Liver (tissue), 9 donors: ENCODE data around the gene AGT. TPM values are rescaled to one million over a fixed set of nuclear protein-coding genes. Genes with fewer than 3 reads are reported as not detected.

Experiments used
- DNase-seq: peaks from one replicate; pipeline ENCODE4 v3.0.0-alpha.2; 2017; ENCODE audit warnings: low spot score
- H3K27ac ChIP-seq, 2 donors: one replicate each; pipeline ENCODE4 v1.7.0; 2013; ENCODE audit warnings: inconsistent platforms in 2 of 2, low read length in 2 of 2, control low read depth in 1 of 2, low read depth in 1 of 2, mild to moderate bottlenecking in 1 of 2
- H3K27me3 ChIP-seq, 4 donors: one replicate each; pipeline versions ENCODE4 v1.6.1 to v1.7.0; 2013; ENCODE audit warnings: low read length in 3 of 4, inconsistent platforms in 1 of 4, mild to moderate bottlenecking in 1 of 4, moderate library complexity in 1 of 4; ENCODE audit not compliant: control insufficient read depth in 4 of 4, insufficient read depth in 4 of 4
- H3K36me3 ChIP-seq, 4 donors: one replicate each; pipeline versions ENCODE4 v1.6.1 to v1.7.0; 2013; ENCODE audit warnings: low read length in 3 of 4, mild to moderate bottlenecking in 3 of 4, low read depth in 1 of 4, moderate library complexity in 1 of 4; ENCODE audit not compliant: control insufficient read depth in 4 of 4, insufficient read depth in 3 of 4
- H3K4me1 ChIP-seq, 4 donors: one replicate each; pipeline versions ENCODE4 v1.6.1 to v1.7.0; 2013; ENCODE audit warnings: low read length in 3 of 4, mild to moderate bottlenecking in 3 of 4, moderate library complexity in 1 of 4; ENCODE audit not compliant: control insufficient read depth in 4 of 4, insufficient read depth in 4 of 4
- H3K4me3 ChIP-seq, 3 donors: one replicate each; pipeline versions ENCODE4 v1.6.1 to v1.7.0; 2013; ENCODE audit warnings: low read length in 3 of 3, control low read depth in 1 of 3, low read depth in 1 of 3, mild to moderate bottlenecking in 1 of 3
- H3K9ac ChIP-seq, 2 donors: one replicate each; pipeline ENCODE4 v1.7.0; 2013; ENCODE audit warnings: low read length in 2 of 2, mild to moderate bottlenecking in 2 of 2, moderate library complexity in 2 of 2, control low read depth in 1 of 2, low read depth in 1 of 2
- H3K9me3 ChIP-seq, 4 donors: one replicate each; pipeline versions ENCODE4 v1.6.1 to v1.7.0; 2013; ENCODE audit warnings: low read length in 3 of 4; ENCODE audit not compliant: control insufficient read depth in 4 of 4
- EGR1 ChIP-seq, 2 donors: IDR thresholded peaks; 2 replicates each; pipeline ENCODE4 v1.6.1; 2016 to 2018; ENCODE audit warnings: antibody characterized with exemption in 2 of 2, low read depth in 2 of 2
- FOXA1 ChIP-seq: IDR thresholded peaks from 2 replicates; pipeline ENCODE4 v1.6.1; 2016; ENCODE audit warnings: antibody characterized with exemption
- FOXA2 ChIP-seq: IDR thresholded peaks from 2 replicates; pipeline ENCODE4 v1.6.1; 2016; ENCODE audit warnings: antibody characterized with exemption
- GABPA ChIP-seq, 2 donors: IDR thresholded peaks in 1 of 2; conservative IDR thresholded peaks in 1 of 2; 2 replicates each; pipeline ENCODE4 v1.6.1; 2016; ENCODE audit warnings: antibody characterized with exemption in 2 of 2, mild to moderate bottlenecking in 1 of 2, moderate library complexity in 1 of 2
- HNF4A ChIP-seq, 2 donors: conservative IDR thresholded peaks; 2 replicates each; pipeline ENCODE4 v1.6.1; 2016; ENCODE audit warnings: antibody characterized with exemption in 2 of 2, mild to moderate bottlenecking in 2 of 2
- JUND ChIP-seq, 2 donors: IDR thresholded peaks; 2 replicates each; pipeline ENCODE4 v1.6.1; 2016; ENCODE audit warnings: antibody characterized with exemption in 2 of 2
- NR2F2 ChIP-seq: IDR thresholded peaks from 2 replicates; pipeline ENCODE4 v1.6.1; 2016; ENCODE audit warnings: antibody characterized with exemption
- RAD21 ChIP-seq, 2 donors: IDR thresholded peaks; 2 replicates each; pipeline ENCODE4 v1.6.1; 2016; ENCODE audit warnings: antibody characterized with exemption in 2 of 2, mild to moderate bottlenecking in 2 of 2
- REST ChIP-seq: IDR thresholded peaks from 2 replicates; pipeline ENCODE4 v1.6.1; 2016; ENCODE audit warnings: antibody characterized with exemption, mild to moderate bottlenecking
- RXRA ChIP-seq, 2 donors: IDR thresholded peaks; 2 replicates each; pipeline ENCODE4 v1.6.1; 2017 to 2018; ENCODE audit warnings: antibody characterized with exemption in 2 of 2, mild to moderate bottlenecking in 1 of 2
- SP1 ChIP-seq: IDR thresholded peaks from 2 replicates; pipeline ENCODE4 v1.6.1; 2018; ENCODE audit warnings: antibody characterized with exemption, mild to moderate bottlenecking
- YY1 ChIP-seq: IDR thresholded peaks from 2 replicates; pipeline ENCODE4 v1.6.1; 2016; ENCODE audit warnings: antibody characterized with exemption, mild to moderate bottlenecking
- WGBS: extraction: QIAGEN DNeasy Blood & Tissue Kit; methylation state at CpG from one replicate; pipeline ENCODE4 v1.1.7; 2013; 5-methylcytosine and 5-hydroxymethylcytosine counted together
- polyA plus RNA-seq, 2 donors: library from polyadenylated mRNA; stranded (reverse) in 1 of 2; unstranded in 1 of 2; fragments of 200-250 nt in 1 of 2; fragments of >200 nt in 1 of 2; fragmentation: Nextera tagmentation in 1 of 2; extraction: Ambion mirVana in 1 of 2; gene quantifications; one replicate each; pipeline versions ENCODE4 v1.2.1 to v1.2.3, GENCODE V29; 2013 to 2015
- total RNA-seq, 2 donors: library from RNA; depleted of rRNA; stranded (reverse); fragments of >200 nt; gene quantifications; one replicate each; pipeline ENCODE4 v1.2.3, GENCODE V29; 2014
- TF ChIP-seq, protein P1 (sequence below): IDR thresholded peaks from 2 replicates; pipeline ENCODE4 v1.6.1; 2016; ENCODE audit warnings: antibody characterized with exemption
- TF ChIP-seq, protein P2 (sequence below): fragments of 150-350 bp; IDR thresholded peaks from 2 replicates; pipeline ENCODE4 v1.5.1; 2017; ENCODE audit warnings: improper control_type of control experiment, low read depth, low read length; ENCODE audit not compliant: missing input control
- TF ChIP-seq, protein P3 (sequence below): IDR thresholded peaks from 2 replicates; pipeline ENCODE4 v1.6.1; 2016; ENCODE audit warnings: antibody characterized with exemption
- donor health status: healthy.
- donor health status: healthy.
- donor health status: healthy.
- donor health status: healthy.
- donor health status: healthy.

AGT gene
- total and polyA plus RNA-seq, 4 donors = 1,430 to 5,119 (median 2,089) TPM

GRCh38 chr1:230707732-230708630 lies 5.9 kb downstream of the AGT start:
- Histone ChIP-seq H3K4me3 (peak overlapping the region; percentile 10 to 57 (median 12)), H3K36me3 (peaks cover 17 to 48% (median 35%) of the 10 kb centered on the region in 4 donors), H3K9me3 (no peaks in the 10 kb centered on the region), H3K27me3 (no peaks in the 10 kb centered on the region), H3K9ac (no peak overlapping the region), H3K4me1 (peaks cover 2 to 64% (median 47%) of the 10 kb centered on the region in 4 donors), H3K27ac (peak overlapping the region; percentile 13 to 22)
- 40% methylated on average over 22 of the region's 22 CpGs for WGBS
- DNase-seq = no peak
- TF ChIP-seq FOXA1 (peak; percentile 38), FOXA2 (no peak), GABPA (IDR thresholded peaks at IDR 0.05 in 1 of 2, conservative IDR thresholded peaks at IDR 0.05 in 1 of 2) (no peak), YY1 (no peak), EGR1 (IDR thresholded peaks at IDR 0.05; ENCODE audit: low read depth in 2 of 2) (peak; percentile 18 to 24), RXRA (IDR thresholded peaks at IDR 0.05) (peak; percentile 28 to 39), REST (peak; percentile 16), SP1 (peak; percentile 2), HNF4A (conservative IDR thresholded peaks at IDR 0.05) (no peak), RAD21 (IDR thresholded peaks at IDR 0.05) (no peak)
- TF ChIP-seq, protein P1, sequence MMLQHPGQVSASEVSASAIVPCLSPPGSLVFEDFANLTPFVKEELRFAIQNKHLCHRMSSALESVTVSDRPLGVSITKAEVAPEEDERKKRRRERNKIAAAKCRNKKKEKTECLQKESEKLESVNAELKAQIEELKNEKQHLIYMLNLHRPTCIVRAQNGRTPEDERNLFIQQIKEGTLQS = no peak
- TF ChIP-seq, protein P2, sequence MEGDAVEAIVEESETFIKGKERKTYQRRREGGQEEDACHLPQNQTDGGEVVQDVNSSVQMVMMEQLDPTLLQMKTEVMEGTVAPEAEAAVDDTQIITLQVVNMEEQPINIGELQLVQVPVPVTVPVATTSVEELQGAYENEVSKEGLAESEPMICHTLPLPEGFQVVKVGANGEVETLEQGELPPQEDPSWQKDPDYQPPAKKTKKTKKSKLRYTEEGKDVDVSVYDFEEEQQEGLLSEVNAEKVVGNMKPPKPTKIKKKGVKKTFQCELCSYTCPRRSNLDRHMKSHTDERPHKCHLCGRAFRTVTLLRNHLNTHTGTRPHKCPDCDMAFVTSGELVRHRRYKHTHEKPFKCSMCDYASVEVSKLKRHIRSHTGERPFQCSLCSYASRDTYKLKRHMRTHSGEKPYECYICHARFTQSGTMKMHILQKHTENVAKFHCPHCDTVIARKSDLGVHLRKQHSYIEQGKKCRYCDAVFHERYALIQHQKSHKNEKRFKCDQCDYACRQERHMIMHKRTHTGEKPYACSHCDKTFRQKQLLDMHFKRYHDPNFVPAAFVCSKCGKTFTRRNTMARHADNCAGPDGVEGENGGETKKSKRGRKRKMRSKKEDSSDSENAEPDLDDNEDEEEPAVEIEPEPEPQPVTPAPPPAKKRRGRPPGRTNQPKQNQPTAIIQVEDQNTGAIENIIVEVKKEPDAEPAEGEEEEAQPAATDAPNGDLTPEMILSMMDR = no peak

DNA sequence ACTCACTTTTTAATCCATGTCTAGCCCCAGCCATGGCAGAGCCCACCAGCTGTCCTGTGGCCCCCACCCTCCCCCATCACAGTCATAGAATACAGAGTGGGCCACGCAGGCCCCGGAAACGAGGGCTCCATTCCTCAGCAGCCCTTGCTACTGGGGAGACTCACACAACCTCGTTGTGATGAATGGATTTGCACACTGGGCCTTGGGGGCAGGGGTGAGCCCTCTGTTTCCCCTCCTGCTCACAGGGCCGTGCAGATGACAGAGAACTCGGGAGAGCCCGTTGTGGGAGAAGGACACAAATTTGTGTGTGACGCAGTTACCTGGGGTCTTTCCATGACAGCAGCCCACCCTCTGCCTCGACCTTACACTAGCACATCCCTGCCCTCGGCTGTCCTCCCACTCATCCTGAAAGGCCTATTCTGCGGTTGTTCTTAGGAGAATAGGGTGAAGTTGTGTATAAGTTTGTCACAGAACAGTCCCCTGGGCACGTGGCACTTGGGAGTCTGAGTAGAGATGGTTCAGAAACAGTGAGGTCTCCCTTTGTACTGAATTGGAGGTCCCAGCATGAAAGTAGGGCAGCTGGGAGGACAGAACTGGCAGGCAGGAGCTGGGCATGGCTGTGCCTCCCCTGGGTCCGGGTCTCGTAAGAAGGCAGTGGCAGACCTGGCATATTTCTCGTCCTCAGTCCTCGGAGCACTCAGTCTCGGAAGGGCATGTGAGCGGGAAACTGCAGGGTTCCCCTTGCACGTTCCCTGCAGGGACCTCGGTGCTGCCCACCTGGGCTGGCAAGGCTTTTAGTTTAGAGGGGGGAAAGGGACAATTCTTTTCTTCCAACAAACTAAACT lies 6.8 kb downstream of the AGT start:
- no peak for DNase-seq
- Histone ChIP-seq H3K4me1 (peaks cover 2 to 62% (median 43%) of the 10 kb centered on the region in 4 donors), H3K9ac (no peak overlapping the region), H3K36me3 (peaks cover 17 to 56% (median 41%) of the 10 kb centered on the region in 4 donors), H3K9me3 (no peaks in the 10 kb centered on the region), H3K27me3 (no peaks in the 10 kb centered on the region), H3K4me3 (peak overlapping the region in 1 of 3 donors; percentile 17), H3K27ac (no peak overlapping the region)
- 84% methylated on average over 20 of the region's 20 CpGs for WGBS
- TF ChIP-seq GABPA (IDR thresholded peaks at IDR 0.05 in 1 of 2, conservative IDR thresholded peaks at IDR 0.05 in 1 of 2) (no peak), RXRA (IDR thresholded peaks at IDR 0.05) (peak in 1 of 2 donors; percentile 11), RAD21 (IDR thresholded peaks at IDR 0.05) (no peak), YY1 (peak; percentile 40), FOXA1 (no peak), JUND (IDR thresholded peaks at IDR 0.05) (peak; percentile 8 to 69), SP1 (peak; percentile 4), NR2F2 (no peak), EGR1 (IDR thresholded peaks at IDR 0.05; ENCODE audit: low read depth in 2 of 2) (peak in 1 of 2 donors; percentile 7), REST (no peak)
- TF ChIP-seq, protein P1 = peak; percentile 24
- TF ChIP-seq, protein P3, sequence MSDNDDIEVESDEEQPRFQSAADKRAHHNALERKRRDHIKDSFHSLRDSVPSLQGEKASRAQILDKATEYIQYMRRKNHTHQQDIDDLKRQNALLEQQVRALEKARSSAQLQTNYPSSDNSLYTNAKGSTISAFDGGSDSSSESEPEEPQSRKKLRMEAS = peak; percentile 58
